ENCODE results near the gene SEC14L5.
A peak's percentile ranks its signal among the peaks of the same experiment; 100 is the strongest.

Gene SEC14L5

DNA sequence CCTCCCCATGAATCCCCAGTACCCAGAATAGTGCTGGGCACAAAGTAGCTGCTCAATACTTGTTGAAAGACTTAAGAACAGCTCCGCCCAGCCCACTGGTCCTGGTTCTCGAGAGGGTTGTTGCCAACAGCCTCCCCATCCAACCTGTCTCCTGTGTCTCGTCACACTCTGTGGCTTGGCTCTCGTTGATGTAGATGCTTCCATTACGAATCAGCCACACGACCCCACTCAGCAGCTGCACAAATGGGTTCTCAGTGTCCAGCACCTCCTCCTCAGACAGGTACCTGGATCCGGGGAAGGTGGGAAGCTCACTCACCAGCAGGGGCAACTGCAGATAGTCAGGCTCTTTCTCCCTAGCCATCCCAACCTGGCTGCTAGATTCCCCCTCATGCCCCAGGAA lies 73.5 kb downstream of the SEC14L5 start:
- Histone ChIP-seq H4K20me1 (ENCODE audit: insufficient read depth) (no peaks in the 10 kb centered on the region), H3K36me3 (ENCODE audit: insufficient read depth) (no peaks in the 10 kb centered on the region)

DNA sequence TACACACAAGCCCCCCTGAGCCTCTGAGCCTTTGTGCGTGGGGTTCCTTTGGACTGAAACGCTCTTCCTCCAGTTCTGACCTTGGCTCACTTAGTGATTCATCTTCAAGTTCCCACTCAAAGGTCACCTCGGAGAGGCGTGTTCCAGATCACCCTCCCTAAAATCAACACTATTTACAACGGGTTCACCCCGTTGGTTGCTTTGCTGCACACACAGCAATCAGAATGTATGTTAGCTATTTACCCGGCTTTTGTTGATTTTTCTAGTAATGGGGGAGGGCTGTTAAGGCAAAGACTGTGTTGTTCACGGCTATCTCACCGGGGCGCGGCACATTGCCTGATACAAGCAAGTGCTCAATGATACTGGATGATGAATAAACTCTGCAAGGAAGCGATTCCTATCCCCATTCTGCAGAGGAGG lies 74.6 kb downstream of the SEC14L5 start:
- Histone ChIP-seq H3K79me2 (ENCODE audit: insufficient read depth, low read depth) (no peaks in the 10 kb centered on the region), H3K9ac (peak overlapping the region; percentile 73; the same call in 1 of the 2 replicates), H3K27ac (no peak overlapping the region), H3K4me3 (IDR thresholded peaks at IDR 0.05; ENCODE audit: insufficient read depth, low read depth, low read length) (no peak overlapping the region), H3K27me3 (ENCODE audit: insufficient read depth, low read depth) (no peaks in the 10 kb centered on the region), H3K4me1 (ENCODE audit: low read depth, poor library complexity, severe bottlenecking) (peaks cover 20% of the 10 kb centered on the region), H2AFZ (ENCODE audit: low read depth) (peak overlapping the region; percentile 98; the same call in 1 of the 2 replicates), H4K20me1 (ENCODE audit: insufficient read depth) (no peaks in the 10 kb centered on the region), H3K4me2 (peak overlapping the region; percentile 99), H3K36me3 (ENCODE audit: insufficient read depth) (no peaks in the 10 kb centered on the region)
- TF ChIP-seq, protein P1, sequence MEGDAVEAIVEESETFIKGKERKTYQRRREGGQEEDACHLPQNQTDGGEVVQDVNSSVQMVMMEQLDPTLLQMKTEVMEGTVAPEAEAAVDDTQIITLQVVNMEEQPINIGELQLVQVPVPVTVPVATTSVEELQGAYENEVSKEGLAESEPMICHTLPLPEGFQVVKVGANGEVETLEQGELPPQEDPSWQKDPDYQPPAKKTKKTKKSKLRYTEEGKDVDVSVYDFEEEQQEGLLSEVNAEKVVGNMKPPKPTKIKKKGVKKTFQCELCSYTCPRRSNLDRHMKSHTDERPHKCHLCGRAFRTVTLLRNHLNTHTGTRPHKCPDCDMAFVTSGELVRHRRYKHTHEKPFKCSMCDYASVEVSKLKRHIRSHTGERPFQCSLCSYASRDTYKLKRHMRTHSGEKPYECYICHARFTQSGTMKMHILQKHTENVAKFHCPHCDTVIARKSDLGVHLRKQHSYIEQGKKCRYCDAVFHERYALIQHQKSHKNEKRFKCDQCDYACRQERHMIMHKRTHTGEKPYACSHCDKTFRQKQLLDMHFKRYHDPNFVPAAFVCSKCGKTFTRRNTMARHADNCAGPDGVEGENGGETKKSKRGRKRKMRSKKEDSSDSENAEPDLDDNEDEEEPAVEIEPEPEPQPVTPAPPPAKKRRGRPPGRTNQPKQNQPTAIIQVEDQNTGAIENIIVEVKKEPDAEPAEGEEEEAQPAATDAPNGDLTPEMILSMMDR (conservative IDR thresholded peaks at IDR 0.05; ENCODE audit: low read depth, low read length), result no peak

More for the DNA sequence above, 73.5 kb downstream of the SEC14L5 start:
- no peak overlapping the region for H3K4me3 ChIP-seq (IDR thresholded peaks at IDR 0.05; ENCODE audit: insufficient read depth, low read depth, low read length)
- H3K4me1 ChIP-seq (ENCODE audit: low read depth, poor library complexity, severe bottlenecking), result peaks cover 20% of the 10 kb centered on the region
- H3K27ac ChIP-seq, result no peak overlapping the region
- H3K27me3 ChIP-seq (ENCODE audit: insufficient read depth, low read depth), result no peaks in the 10 kb centered on the region
- no peak overlapping the region for H3K4me2 ChIP-seq
- no peaks in the 10 kb centered on the region for H3K79me2 ChIP-seq (ENCODE audit: insufficient read depth, low read depth)
- no peak overlapping the region for H3K9ac ChIP-seq
- no peak overlapping the region for H2AFZ ChIP-seq (ENCODE audit: low read depth)
- TF ChIP-seq, protein P1 (conservative IDR thresholded peaks at IDR 0.05; ENCODE audit: low read depth, low read length), result no peak

DNA sequence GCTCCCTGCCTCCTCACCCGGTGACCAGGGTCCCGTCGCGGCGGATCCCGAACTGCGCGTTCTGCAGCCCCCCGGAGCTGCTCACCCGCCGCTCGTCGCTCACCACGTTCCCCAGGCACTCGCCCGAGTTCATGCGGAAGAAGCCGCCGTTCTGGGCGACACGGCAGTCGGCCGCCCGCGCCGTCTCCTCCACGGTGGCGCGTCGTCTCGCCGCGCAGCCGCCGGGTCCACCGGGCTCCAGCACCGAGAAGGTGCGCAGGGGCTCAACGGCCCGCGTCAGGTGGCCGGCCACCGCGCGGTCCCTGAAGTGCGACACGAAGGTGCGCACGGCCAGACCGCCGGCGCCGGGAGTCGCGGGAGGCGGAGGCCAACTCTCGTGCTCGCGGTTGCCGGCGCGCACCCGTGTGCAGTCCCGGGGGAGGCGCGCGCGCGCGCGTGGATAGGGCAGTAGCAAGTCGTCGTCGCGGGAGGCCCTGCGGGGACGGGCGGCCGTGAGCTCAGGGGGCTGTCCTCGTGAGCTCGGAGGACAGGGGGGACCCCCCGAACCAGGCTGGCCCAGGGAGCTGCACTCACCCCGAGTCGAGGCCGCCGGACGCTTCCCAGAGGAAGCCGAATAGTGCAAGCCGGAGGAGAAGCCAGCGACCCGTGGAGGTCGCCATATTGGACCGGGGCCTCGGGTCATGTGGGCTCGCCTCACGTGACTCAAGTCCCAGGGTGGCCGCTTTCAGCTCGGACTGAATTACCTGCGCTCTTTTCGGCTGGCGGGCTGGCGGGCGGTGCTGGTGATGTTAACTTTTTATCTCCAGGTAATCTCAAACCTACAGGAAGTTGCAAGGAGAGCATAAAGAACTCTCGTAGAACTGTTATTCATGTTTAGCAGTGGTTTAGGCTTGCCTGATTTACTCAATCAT lies 75.4 kb downstream of the SEC14L5 start, which contains the start of gene NAGPA:
Gene NAGPA, minus strand, starts transcription at position 680 of the 911 bp plus-strand sequence. Its CDS starts 21 bp downstream, at position 659.
- Histone ChIP-seq H3K4me2 (peak within 1 kb of the TSS; percentile 99), H4K20me1 (ENCODE audit: insufficient read depth) (no peaks in the 10 kb centered on the region), H3K79me2 (ENCODE audit: insufficient read depth, low read depth) (no peaks in the 10 kb centered on the region), H3K9ac (peak within 1 kb of the TSS; percentile 73; the same call in 1 of the 2 replicates), H2AFZ (ENCODE audit: low read depth) (peak within 1 kb of the TSS; percentile 98), H3K27ac (no peak within 1 kb of the TSS), H3K36me3 (ENCODE audit: insufficient read depth) (no peaks in the 10 kb centered on the region), H3K4me3 (IDR thresholded peaks at IDR 0.05; ENCODE audit: insufficient read depth, low read depth, low read length) (peak within 1 kb of the TSS; percentile 41), H3K27me3 (ENCODE audit: insufficient read depth, low read depth) (no peaks in the 10 kb centered on the region), H3K4me1 (ENCODE audit: low read depth, poor library complexity, severe bottlenecking) (peaks cover 20% of the 10 kb centered on the region)
- TF ChIP-seq, protein P1 (conservative IDR thresholded peaks at IDR 0.05; ENCODE audit: low read depth, low read length), result no peak

DNA sequence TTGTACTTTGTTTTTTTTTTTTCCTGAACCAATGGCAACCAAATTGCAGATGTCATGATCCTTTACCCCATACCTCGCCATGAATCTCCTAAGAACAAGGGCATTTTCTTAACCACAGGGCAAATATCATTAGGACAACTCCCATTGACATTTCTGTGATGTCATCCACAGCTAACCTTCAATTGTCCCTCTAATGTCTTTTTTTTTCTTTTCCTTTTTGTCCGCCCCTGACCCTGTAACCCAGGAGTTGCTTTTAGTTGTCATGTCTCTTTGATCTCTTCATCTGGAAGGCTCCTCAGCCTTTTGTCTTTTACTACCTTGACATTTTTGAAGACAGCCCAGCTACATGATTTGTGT lies 76.0 kb downstream of the SEC14L5 start:
- TF ChIP-seq, protein P1 (conservative IDR thresholded peaks at IDR 0.05; ENCODE audit: low read depth, low read length), result no peak
- H4K20me1 ChIP-seq (ENCODE audit: insufficient read depth), result no peaks in the 10 kb centered on the region
- peak overlapping the region; percentile 41 for H3K4me3 ChIP-seq (IDR thresholded peaks at IDR 0.05; ENCODE audit: insufficient read depth, low read depth, low read length)
- H2AFZ ChIP-seq (ENCODE audit: low read depth), result peak overlapping the region; percentile 98
- H3K9ac ChIP-seq, result peak overlapping the region; percentile 73; the same call in 1 of the 2 replicates
- no peaks in the 10 kb centered on the region for H3K36me3 ChIP-seq (ENCODE audit: insufficient read depth)
- H3K79me2 ChIP-seq (ENCODE audit: insufficient read depth, low read depth), result no peaks in the 10 kb centered on the region
- H3K27ac ChIP-seq, result no peak overlapping the region
- peak overlapping the region; percentile 99 for H3K4me2 ChIP-seq
- peaks cover 20% of the 10 kb centered on the region for H3K4me1 ChIP-seq (ENCODE audit: low read depth, poor library complexity, severe bottlenecking)
- H3K27me3 ChIP-seq (ENCODE audit: insufficient read depth, low read depth), result no peaks in the 10 kb centered on the region

Measured in KMS-11 (cell line).